GM19328 (cell line): ENCODE measurements around the gene MYH11.
"Not testable (repeated sequence)": the region's sequence is repeated elsewhere in the genome, so short reads cannot be mapped to it uniquely, and the experiment has no call there.

ENCODE experiments used
- ATAC-seq: cut with Tn5 transposase; IDR thresholded peaks from one replicate; pipeline ENCODE4 v1.9.1; 2021; ENCODE audit warnings: mild to moderate bottlenecking, moderate library complexity; ENCODE audit not compliant: unreplicated experiment

Gene MYH11

GRCh38 chr16:15811481-15812400 is 45.1 kb downstream of the MYH11 start:
- ATAC-seq = no peak

DNA sequence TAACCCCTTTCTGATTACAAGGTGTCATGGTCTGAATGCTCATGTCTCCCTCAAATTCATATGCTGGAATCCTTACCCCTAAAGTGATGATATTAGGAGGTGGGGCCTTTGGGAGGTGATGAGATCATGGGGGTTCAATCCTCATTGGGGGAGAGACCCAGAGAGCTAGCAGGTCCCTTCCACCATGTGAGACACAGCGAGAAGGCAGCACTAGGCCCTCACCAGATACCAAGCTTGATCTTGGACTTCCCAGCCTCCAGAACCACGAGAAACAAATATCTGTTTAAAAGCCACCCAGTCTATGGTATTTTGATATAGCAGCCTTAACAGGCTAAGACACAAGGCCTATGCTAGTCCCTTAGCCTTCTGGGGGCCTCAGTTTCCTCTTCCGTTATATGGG is 45.9 kb downstream of the MYH11 start:
- ATAC-seq = no peak

DNA sequence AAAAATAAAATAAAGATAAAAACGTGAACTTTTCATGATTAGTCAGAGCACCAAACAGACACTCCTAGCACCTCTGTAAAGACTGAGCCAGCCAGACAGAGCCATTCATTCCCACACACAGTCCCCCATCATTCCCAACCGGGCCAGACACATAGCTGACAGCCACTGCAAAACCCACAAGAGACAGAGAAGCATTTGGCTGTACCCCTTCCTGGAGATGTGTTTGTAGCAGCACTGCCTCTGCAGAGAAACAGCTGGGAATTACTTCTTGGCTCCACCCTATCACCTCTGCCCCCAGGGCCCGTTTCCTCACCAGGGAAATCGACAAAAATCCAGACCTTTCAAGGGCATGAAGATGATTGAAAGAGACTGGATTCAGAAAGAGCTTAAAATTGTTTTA is 46.4 kb downstream of the MYH11 start:
- no peak for ATAC-seq

DNA sequence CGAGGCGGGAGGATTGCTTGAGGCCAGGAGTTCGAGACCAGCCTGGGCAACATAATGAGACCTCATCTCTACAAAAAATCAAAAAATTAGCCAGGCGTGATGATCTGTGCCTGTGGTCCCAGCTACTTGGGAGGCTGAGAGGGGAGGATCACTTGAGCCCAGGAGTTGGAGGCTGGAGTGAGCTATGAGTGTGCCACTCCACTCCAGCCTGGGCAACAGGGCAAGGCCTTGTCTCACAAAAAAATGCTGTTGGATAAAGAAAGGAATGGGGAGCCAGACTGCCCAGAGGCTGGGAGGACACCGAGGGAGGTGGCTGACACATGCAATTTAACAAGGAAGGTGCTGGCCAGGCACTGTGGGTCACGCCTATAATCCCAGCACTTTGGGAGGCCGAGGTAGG is 47.5 kb downstream of the MYH11 start:
- not testable (repeated sequence) for ATAC-seq

GRCh38 chr16:15808071-15808470 is 48.8 kb downstream of the MYH11 start:
- no peak for ATAC-seq

DNA sequence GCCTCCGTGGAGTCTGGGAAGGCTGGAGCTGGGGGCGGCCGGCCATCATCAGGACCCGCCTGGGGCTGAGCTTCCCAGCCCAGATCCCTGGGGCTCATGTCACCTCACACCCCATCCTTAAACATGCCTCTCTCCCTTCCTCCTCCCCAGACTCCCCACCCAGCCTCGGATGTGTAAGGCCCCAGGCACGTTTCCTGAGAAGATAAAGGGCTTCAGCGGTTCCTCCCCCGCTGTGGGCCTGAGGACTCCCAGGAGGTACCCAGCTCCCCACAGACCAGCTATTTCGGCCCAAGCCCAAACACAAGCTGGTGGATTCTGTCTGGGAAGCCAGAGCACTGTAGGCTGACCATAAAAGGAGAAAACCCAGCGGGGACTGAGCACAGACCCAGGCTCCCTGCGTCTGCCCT is 49.2 kb downstream of the MYH11 start:
- ATAC-seq = no peak

DNA sequence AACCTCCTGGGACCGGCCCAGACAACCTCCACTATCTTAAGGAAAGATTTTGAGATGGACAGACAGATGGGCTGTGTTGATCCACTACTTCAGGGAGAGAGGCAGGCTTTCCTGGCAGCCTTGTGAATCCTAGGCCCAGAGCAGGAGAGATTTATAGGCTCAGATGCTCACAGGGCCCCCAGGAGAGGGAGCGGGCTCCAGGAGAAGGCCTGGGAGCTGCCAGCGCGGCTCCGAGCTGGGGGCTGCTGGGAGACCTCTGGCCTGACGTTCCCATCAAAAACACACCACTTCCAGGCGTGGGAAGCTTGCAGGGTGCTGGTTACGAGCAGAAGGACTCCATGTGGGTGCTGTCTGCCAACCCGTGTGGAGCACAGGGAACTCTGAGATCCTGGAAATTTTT is 53.2 kb downstream of the MYH11 start:
- ATAC-seq = no peak

DNA sequence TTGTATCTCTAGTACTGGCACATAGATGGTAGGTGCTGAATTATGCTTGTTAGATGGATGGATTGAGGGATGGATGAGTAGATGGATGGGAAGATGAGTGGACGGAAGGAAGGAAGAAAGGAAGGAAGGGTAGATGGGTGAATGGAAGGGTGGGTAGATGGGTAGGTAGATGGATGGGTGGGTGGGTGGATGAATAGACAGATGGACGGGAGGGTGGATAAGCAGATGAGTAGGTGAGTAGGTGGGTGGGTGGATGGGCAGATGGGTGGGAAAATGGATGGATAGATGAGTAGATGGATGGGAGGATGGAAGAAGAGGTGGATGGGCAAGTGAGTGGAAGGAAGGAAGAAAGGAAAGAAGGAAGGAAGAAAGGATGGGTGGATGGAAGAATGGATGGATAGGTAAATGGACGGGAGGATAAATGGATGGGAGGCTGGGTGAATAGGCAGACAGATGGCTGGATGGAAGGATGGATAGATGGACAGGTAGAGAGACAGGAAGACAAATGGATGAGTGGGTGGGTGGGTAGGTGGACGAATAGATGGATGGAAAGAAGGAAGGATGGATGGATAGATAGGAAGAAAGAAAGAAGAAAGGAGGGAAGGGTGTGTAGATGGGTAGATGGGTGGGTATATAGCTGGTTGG is 56.9 kb downstream of the MYH11 start:
- ATAC-seq = no peak

GRCh38 chr16:15798671-15799070 is 58.2 kb downstream of the MYH11 start:
- no peak for ATAC-seq

GRCh38 chr16:15796885-15797284 is 59.9 kb downstream of the MYH11 start:
- no peak for ATAC-seq

- no peak for ATAC-seq
Measured at GRCh38 chr16:15795615-15796014, 61.2 kb downstream of the MYH11 start.

- no peak for ATAC-seq
Measured at GRCh38 chr16:15792563-15792971, 64.3 kb downstream of the MYH11 start.

GRCh38 chr16:15790458-15790857 is 66.4 kb downstream of the MYH11 start:
- no peak for ATAC-seq

DNA sequence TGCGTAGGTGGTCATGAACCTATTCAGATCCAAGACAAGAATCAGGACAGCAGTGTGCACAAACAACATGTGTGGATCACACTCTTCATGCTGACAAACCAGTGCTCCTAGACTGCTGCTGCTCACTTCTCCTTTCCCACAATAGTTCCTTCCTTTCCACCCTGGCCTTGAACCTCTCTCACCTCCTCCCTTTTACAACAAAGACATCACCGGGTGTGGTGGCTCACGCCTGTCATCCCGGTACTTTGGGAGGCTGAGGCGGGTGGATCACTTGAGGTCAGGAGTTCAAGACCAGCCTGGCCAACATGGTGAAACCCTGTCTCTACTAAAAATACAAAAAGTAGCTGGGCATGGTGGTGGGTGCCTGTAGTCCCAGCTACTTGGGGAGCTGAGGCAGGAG is 67.0 kb downstream of the MYH11 start:
- ATAC-seq = not testable (repeated sequence)

- ATAC-seq = no peak
Measured at GRCh38 chr16:15788846-15789239, 68.0 kb downstream of the MYH11 start.

- ATAC-seq = no peak
Measured at GRCh38 chr16:15786501-15786900, 70.3 kb downstream of the MYH11 start.

DNA sequence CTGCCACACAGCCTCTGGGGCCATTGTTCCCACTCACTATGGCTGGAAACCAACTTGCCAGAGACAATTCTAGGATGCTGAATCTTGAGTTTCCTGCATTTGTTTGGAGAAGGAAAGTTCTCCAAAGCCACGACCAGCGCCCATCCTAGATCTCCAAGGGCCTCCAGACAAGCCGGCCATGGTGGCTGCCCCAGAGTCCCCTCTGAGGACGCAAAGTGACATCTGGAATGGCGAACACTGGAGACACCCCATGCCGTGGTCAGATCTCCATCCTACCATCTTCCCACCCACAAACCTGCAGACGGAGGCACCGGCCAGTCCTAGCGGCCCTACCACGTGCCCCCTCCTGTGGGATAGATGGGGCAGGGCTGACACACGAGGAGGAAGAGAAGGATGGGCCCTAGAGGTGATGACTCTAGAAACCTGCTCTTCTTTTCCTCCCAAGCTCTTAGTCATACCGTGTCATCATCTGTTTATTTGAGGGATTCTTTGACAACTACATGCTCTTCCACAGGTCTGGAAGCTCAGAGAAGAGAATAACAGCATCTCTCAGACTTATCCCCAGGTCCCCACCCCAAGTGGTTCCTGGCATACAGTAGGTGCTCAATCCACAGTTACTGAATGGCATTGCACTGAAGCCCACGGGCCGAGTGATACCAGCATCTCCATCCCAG is 71.3 kb downstream of the MYH11 start:
- no peak for ATAC-seq

DNA sequence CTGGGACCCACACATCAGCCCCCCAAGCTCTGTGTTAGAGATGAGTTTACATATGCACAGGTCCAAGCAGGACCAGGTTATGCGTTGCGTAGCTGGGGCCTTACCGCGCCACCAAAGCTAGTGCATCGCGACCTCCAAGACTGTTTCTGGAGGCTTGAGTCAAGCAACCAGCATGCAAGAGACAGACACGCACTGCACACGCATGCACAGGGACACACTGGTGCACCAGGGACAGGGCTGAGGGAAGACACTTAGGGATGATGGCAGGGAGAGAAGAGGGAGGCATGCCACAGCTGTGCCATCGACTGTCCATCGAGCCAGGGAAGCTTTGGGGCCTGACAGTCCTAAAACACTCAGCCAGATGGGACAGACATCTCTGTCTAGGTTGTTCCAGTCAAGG is 72.8 kb downstream of the MYH11 start:
- ATAC-seq = no peak

DNA sequence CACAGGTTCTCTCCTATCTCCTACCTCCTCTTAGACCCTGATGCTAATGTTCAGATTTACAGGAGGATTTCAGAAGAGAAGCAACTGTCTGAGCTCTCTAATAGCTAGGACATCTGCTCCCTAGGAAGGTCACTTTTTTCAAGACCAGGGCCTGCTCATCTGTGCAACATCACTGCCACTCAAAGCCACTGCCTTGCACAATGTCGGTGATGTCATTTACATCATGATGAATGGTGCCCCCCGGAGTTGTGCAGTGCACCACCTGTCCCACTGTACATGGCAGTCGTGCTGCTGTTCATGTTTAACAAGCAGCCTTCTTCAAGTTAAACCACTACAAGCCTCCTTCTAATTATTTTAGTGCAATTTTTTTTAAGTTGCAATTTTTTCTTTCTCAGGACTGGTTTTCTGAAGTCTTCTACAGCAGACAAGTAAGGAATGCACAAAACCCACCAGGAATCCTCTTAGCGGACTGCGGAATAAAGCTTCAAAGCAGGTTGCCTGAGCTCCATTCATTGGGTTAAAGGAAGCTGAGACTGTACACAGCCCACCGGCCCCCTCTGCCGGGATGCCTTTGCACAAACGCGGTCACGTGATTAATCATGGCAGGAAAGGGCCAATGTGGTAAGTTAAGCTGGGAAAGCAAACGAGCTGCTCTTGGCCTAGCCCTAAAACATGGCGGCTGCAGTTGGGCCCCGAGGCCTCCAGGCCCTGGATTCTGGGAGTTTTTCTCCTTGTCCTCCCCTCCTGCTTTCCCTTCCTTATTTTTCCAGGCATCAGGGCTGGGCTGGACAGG is 74.1 kb downstream of the MYH11 start:
- ATAC-seq = no peak

- no peak for ATAC-seq
Measured at GRCh38 chr16:15781650-15782049, 75.2 kb downstream of the MYH11 start.

GRCh38 chr16:15780805-15781204 is 76.0 kb downstream of the MYH11 start:
- no peak for ATAC-seq
